A204.1 (cell line): Measurements from ENCODE around the gene JAML.

Source experiments
- FAIRE-seq: peaks from 2 replicates; lab custom pipeline; 2012; peaks lifted over from hg19 to GRCh38; lab: Jason Lieb, UNC

JAML gene

GRCh38 chr11:118239509-118240205 lies 14.8 kb upstream of the JAML start:
- FAIRE-seq, result no peak

GRCh38 chr11:118238929-118239328 lies 14.1 kb upstream of the JAML start:
- no peak for FAIRE-seq

GRCh38 chr11:118238421-118238820 lies 13.6 kb upstream of the JAML start:
- FAIRE-seq, result no peak

GRCh38 chr11:118236170-118236569 lies 11.4 kb upstream of the JAML start:
- FAIRE-seq, result no peak

- FAIRE-seq, result no peak
Observed at GRCh38 chr11:118234833-118235232, 10.0 kb upstream of the JAML start.

- FAIRE-seq, result no peak
Observed at GRCh38 chr11:118233850-118234249, 9.0 kb upstream of the JAML start.

- no peak for FAIRE-seq
Observed at GRCh38 chr11:118233377-118233776, 8.6 kb upstream of the JAML start.

GRCh38 chr11:118232659-118233058 lies 7.8 kb upstream of the JAML start:
- no peak for FAIRE-seq

- FAIRE-seq, result no peak
Observed at GRCh38 chr11:118231461-118231860, 6.7 kb upstream of the JAML start.

- FAIRE-seq, result no peak
Observed at GRCh38 chr11:118230088-118230487, 5.3 kb upstream of the JAML start.

GRCh38 chr11:118229274-118229847 lies 4.5 kb upstream of the JAML start:
- FAIRE-seq, result no peak

- FAIRE-seq, result no peak
Observed at GRCh38 chr11:118227865-118228785, 3.3 kb upstream of the JAML start.

- FAIRE-seq, result no peak
Observed at GRCh38 chr11:118226781-118227180, 2.0 kb upstream of the JAML start.

- no peak for FAIRE-seq
Observed at GRCh38 chr11:118226296-118226695, 1.5 kb upstream of the JAML start.

GRCh38 chr11:118223992-118224391 lies 819 bp downstream of the JAML start:
- FAIRE-seq, result no peak

GRCh38 chr11:118223570-118223969 lies 1.2 kb downstream of the JAML start:
- FAIRE-seq, result no peak

GRCh38 chr11:118222437-118222836 lies 2.4 kb downstream of the JAML start:
- no peak for FAIRE-seq

- FAIRE-seq, result no peak
Observed at GRCh38 chr11:118221419-118221818, 3.4 kb downstream of the JAML start.

GRCh38 chr11:118219732-118220131 lies 5.1 kb downstream of the JAML start:
- FAIRE-seq, result no peak

GRCh38 chr11:118219244-118219643 lies 5.6 kb downstream of the JAML start:
- FAIRE-seq, result no peak

- no peak for FAIRE-seq
Observed at GRCh38 chr11:118217575-118217974, 7.2 kb downstream of the JAML start.

- no peak for FAIRE-seq
Observed at GRCh38 chr11:118216621-118217481, 8.0 kb downstream of the JAML start.
